Measurements from ENCODE around the gene SDK1.
"Not testable (repeated sequence)": the region's sequence is repeated elsewhere in the genome, so short reads cannot be mapped to it uniquely, and the experiment has no call there.

Gene SDK1

DNA sequence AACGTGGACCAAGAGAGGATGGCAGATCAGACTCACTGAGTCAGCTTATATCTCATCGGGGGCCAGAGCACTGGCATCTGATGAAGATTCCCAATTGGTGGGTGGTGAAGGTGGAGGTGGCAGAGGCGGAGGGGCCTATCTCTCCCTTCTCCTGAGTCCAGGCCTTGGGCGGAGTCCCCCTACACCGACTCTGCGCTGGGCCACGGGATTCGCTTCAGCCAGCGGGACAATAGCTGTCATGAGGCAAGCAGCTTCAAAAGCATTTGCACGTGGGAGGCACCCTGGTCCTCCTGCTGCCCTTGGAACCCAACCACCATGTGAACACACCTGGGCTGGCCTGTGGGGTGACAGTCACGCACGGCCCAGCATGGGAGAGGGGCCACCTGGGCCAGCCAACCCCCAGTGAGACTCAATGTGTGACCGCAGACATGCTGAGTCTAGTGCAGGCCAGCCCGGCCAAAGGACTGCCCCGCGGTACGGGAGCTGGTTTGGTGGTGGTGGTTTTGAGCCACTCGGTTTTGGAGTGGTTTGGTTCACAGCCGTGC, 914.2 kb downstream of the SDK1 start:
- no peak overlapping the region for H3K4me3 Mint-ChIP-seq
- no peak for DNase-seq (ENCODE audit: low spot score in 2 of 2)
- no peak for ATAC-seq (replicated peaks; ENCODE audit: extremely low read depth, poor library complexity, severe bottlenecking)
- H3K9me3 Mint-ChIP-seq: no peaks in the 10 kb centered on the region
- H3K36me3 Mint-ChIP-seq (ENCODE audit: insufficient read depth): no peaks in the 10 kb centered on the region
- H3K27me3 Mint-ChIP-seq: no peaks in the 10 kb centered on the region
- H3K4me1 Mint-ChIP-seq: no peaks in the 10 kb centered on the region
- H3K27ac Mint-ChIP-seq (ENCODE audit: low read depth): no peak overlapping the region

DNA sequence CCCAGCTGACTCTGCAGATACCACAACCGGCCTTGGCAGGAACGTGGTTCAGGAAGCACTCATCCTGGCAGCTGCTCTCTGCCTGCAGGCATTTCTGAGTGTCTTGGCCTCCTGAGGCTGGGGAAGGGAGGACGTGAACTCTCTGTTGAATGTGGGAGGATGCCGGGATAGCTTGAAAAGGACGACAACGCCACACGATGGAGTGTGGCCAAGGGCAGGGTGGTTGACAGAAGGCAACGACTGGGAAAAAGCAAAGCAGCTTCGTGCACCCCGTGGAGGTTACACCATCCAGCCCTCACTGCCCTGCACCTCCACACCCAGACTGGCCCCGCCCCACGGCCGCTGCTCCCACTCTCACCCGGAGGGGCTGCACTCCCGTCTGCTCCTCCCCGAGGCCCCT, 915.0 kb downstream of the SDK1 start:
- Mint-ChIP-seq H3K27me3 (no peaks in the 10 kb centered on the region), H3K4me3 (no peak overlapping the region), H3K36me3 (ENCODE audit: insufficient read depth) (no peaks in the 10 kb centered on the region), H3K9me3 (no peaks in the 10 kb centered on the region), H3K4me1 (no peaks in the 10 kb centered on the region), H3K27ac (ENCODE audit: low read depth) (no peak overlapping the region)
- DNase-seq (ENCODE audit: low spot score in 2 of 2): no peak
- no peak for ATAC-seq (replicated peaks; ENCODE audit: extremely low read depth, poor library complexity, severe bottlenecking)

DNA sequence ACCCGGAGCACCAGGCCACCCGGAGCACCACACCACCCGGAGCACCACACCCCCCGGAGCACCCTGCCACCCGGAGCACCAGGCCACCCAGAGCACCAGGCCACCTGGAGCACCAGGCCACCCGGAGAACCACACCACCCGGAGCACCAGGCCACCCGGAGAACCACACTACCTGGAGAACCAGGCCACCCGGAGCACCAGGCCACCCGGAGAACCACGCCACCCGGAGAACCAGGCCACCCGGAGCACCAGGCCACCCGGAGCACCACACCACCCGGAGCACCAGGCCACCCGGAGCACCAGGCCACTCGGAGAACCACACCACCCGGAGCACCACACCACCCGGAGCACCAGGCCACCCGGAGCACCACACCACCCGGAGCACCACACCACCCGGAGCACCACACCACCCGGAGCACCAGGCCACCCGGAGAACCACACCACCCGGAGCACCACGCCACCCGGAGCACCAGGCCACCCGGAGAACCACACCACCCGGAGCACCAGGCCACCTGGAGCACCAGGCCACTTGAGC, 916.1 kb downstream of the SDK1 start:
- H3K27ac Mint-ChIP-seq (ENCODE audit: low read depth); H3K9me3 Mint-ChIP-seq; H3K4me1 Mint-ChIP-seq; H3K36me3 Mint-ChIP-seq (ENCODE audit: insufficient read depth); H3K4me3 Mint-ChIP-seq; DNase-seq (ENCODE audit: low spot score in 2 of 2); H3K27me3 Mint-ChIP-seq; ATAC-seq (replicated peaks; ENCODE audit: extremely low read depth, poor library complexity, severe bottlenecking): not testable (repeated sequence)

DNA sequence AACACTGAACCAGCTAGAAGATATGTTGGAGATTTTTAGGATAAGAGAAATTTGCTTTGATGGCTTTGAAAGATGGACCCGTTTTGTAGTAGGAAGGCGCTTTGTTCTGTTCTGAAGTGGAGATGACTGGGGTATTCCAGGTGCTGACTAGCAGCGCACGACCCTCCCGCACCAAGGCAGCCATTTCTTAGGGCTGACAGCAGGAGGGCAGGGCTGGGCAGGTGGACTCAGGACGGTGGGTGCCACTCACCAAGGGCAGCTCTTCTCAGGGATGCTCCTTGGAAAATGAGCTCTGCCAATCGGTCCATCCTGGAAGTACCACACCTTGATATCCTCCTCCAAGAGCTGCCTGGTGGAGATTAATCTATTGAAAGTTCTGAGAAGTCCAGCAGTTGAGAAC, 917.4 kb downstream of the SDK1 start:
- Mint-ChIP-seq H3K27ac (ENCODE audit: low read depth) (no peak overlapping the region), H3K27me3 (no peaks in the 10 kb centered on the region), H3K9me3 (no peaks in the 10 kb centered on the region), H3K4me1 (no peaks in the 10 kb centered on the region), H3K4me3 (no peak overlapping the region), H3K36me3 (ENCODE audit: insufficient read depth) (no peaks in the 10 kb centered on the region)
- no peak for DNase-seq (ENCODE audit: low spot score in 2 of 2)
- no peak for ATAC-seq (replicated peaks; ENCODE audit: extremely low read depth, poor library complexity, severe bottlenecking)

DNA sequence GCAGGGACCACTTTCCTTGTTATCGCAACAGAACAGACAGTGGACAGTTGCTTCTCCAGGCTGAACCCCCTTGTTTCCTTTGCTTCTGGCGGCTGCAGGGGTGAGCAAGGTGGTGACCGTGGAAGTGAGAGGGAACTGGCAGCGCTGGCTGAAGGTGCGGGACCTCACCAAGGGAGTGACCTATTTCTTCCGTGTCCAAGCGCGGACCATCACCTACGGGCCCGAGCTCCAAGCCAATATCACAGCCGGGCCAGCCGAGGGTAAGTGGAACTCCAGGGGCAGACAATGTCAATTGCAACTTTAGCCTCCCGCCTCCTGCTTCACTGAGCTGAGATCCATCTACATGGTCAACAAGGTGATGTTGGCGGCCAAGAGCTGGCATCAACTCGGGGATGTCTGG, 919.0 kb downstream of the SDK1 start:
- DNase-seq (ENCODE audit: low spot score in 2 of 2): no peak
- no peaks in the 10 kb centered on the region for H3K4me1 Mint-ChIP-seq
- H3K36me3 Mint-ChIP-seq (ENCODE audit: insufficient read depth): no peaks in the 10 kb centered on the region
- H3K9me3 Mint-ChIP-seq: peaks cover 1% of the 10 kb centered on the region
- no peak overlapping the region for H3K27ac Mint-ChIP-seq (ENCODE audit: low read depth)
- no peak for ATAC-seq (replicated peaks; ENCODE audit: extremely low read depth, poor library complexity, severe bottlenecking)
- H3K27me3 Mint-ChIP-seq: no peaks in the 10 kb centered on the region
- no peak overlapping the region for H3K4me3 Mint-ChIP-seq

DNA sequence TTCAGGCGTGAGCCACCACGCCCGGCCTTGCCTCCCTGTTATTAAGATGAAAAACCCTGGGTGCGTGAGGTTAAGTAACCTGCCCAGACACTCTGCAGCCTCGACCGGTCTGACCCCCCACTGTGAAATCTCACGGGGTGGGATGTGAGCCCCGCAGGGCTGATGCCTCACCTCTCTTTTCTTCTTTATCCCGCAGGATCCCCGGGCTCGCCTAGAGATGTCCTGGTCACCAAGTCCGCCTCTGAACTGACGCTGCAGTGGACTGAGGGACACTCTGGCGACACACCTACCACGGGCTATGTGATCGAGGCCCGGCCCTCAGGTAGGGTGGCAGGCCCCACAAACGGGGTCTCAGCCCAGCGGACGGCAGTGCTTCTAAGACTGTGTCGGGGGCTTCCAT, 920.0 kb downstream of the SDK1 start:
- Mint-ChIP-seq H3K36me3 (ENCODE audit: insufficient read depth) (no peaks in the 10 kb centered on the region), H3K27ac (ENCODE audit: low read depth) (no peak overlapping the region), H3K4me3 (no peak overlapping the region), H3K9me3 (peaks cover 4% of the 10 kb centered on the region), H3K4me1 (no peaks in the 10 kb centered on the region), H3K27me3 (no peaks in the 10 kb centered on the region)
- ATAC-seq (replicated peaks; ENCODE audit: extremely low read depth, poor library complexity, severe bottlenecking): no peak
- DNase-seq (ENCODE audit: low spot score in 2 of 2): no peak

DNA sequence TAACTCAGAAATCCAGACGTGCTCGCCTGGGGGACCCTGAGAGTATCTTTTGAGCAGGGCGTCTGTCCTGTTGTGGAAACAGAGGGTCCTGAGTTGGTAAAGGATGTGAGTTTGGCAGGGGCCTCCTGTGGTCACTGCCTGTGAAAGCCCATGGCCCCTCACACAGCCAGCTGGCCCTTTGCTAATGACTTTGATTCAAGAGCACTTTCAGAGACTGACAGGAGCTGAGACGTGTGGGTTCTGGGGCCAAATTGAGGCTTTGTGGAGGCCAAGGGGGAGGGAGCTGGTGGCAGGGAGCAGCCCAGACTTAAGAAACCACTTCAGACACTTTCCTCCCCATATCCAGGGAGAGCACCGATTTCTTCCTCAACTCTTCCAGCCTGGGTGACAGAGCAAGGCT, 921.6 kb downstream of the SDK1 start:
- no peak for ATAC-seq (replicated peaks; ENCODE audit: extremely low read depth, poor library complexity, severe bottlenecking)
- Mint-ChIP-seq H3K36me3 (ENCODE audit: insufficient read depth) (no peaks in the 10 kb centered on the region), H3K4me1 (no peaks in the 10 kb centered on the region), H3K9me3 (peaks cover 4% of the 10 kb centered on the region), H3K27ac (ENCODE audit: low read depth) (no peak overlapping the region), H3K4me3 (no peak overlapping the region), H3K27me3 (no peaks in the 10 kb centered on the region)
- DNase-seq (ENCODE audit: low spot score in 2 of 2): no peak

DNA sequence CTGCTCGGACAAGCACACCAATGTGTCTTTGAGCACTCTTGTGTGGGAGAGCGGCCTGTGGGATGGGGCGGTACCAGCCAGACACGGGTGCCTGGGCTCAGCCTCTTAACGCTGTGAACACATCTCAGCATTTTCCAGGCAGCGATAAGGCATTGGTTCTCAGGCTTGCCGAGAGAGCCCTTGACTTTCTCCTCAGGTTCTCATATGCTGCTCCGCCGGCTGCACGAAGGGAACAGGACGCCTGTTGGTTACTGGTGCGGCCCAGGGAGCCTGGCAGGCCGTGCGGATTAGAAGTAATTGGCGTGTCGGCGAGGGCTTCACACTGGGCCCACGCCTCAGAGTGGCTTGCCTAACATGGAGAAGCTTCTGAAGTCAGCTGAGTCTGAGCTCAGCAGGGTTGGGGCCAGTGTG, 924.3 kb downstream of the SDK1 start:
- ATAC-seq (replicated peaks; ENCODE audit: extremely low read depth, poor library complexity, severe bottlenecking) (no peak), DNase-seq (ENCODE audit: low spot score in 2 of 2) (no peak)
- Mint-ChIP-seq H3K4me1 (no peaks in the 10 kb centered on the region), H3K36me3 (ENCODE audit: insufficient read depth) (no peaks in the 10 kb centered on the region), H3K4me3 (no peak overlapping the region), H3K27me3 (no peaks in the 10 kb centered on the region), H3K27ac (ENCODE audit: low read depth) (no peak overlapping the region), H3K9me3 (peaks cover 4% of the 10 kb centered on the region)

DNA sequence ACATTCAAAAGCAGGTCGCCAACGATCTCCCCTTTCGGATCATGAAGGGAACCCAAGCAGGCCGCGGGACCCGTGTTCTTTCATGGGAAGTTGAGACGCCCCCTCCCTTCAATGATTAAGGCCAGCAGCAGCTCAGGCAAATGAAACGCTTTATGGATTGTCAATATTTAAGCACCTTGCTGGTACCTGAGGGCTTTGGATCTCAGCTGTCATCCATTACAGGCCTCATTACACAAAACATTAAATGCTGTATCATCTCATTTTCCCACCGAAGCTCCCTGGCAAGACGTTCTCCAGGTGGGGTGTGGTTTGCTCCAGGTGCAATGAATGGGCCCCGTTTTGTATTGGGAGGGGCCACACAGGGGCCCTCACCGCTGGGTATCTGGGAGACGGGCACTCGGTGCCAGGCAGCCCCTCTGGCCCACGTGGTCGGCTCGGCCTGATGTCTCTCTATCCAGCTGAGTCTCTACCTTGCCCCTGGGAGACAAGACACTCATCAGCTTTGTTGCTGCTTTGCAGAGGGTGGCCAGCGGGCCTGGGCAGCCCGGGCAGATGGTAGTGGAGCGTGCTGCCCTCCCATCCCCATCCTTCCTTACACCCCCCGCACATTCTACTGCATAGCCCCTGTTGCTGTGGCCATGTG, 925.0 kb downstream of the SDK1 start:
- Mint-ChIP-seq H3K36me3 (ENCODE audit: insufficient read depth) (no peaks in the 10 kb centered on the region), H3K9me3 (peaks cover 4% of the 10 kb centered on the region), H3K4me1 (no peaks in the 10 kb centered on the region), H3K27me3 (no peaks in the 10 kb centered on the region), H3K27ac (ENCODE audit: low read depth) (no peak overlapping the region), H3K4me3 (no peak overlapping the region)
- ATAC-seq (replicated peaks; ENCODE audit: extremely low read depth, poor library complexity, severe bottlenecking) (no peak), DNase-seq (ENCODE audit: low spot score in 2 of 2) (no peak)

DNA sequence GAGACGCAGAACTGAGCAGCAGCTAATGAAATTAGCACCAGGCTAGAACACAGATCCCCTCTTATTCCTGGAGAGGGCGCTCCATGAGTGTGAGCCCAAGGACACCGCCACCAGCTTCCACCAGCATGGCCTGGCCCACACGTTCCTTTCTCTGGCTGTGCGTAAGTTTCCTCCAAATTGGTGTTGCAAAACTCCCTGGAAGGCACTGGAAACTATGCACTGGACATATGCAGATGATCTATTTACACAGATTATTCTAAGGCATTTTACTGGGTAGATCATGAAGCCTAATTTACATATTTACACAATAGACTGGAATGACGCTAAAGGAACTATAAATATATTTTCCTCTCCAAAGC, 925.5 kb downstream of the SDK1 start:
- Mint-ChIP-seq H3K27me3 (no peaks in the 10 kb centered on the region), H3K4me1 (no peaks in the 10 kb centered on the region), H3K27ac (ENCODE audit: low read depth) (no peak overlapping the region), H3K4me3 (no peak overlapping the region), H3K36me3 (ENCODE audit: insufficient read depth) (no peaks in the 10 kb centered on the region), H3K9me3 (peaks cover 4% of the 10 kb centered on the region)
- DNase-seq (ENCODE audit: low spot score in 2 of 2) (no peak), ATAC-seq (replicated peaks; ENCODE audit: extremely low read depth, poor library complexity, severe bottlenecking) (no peak)

DNA sequence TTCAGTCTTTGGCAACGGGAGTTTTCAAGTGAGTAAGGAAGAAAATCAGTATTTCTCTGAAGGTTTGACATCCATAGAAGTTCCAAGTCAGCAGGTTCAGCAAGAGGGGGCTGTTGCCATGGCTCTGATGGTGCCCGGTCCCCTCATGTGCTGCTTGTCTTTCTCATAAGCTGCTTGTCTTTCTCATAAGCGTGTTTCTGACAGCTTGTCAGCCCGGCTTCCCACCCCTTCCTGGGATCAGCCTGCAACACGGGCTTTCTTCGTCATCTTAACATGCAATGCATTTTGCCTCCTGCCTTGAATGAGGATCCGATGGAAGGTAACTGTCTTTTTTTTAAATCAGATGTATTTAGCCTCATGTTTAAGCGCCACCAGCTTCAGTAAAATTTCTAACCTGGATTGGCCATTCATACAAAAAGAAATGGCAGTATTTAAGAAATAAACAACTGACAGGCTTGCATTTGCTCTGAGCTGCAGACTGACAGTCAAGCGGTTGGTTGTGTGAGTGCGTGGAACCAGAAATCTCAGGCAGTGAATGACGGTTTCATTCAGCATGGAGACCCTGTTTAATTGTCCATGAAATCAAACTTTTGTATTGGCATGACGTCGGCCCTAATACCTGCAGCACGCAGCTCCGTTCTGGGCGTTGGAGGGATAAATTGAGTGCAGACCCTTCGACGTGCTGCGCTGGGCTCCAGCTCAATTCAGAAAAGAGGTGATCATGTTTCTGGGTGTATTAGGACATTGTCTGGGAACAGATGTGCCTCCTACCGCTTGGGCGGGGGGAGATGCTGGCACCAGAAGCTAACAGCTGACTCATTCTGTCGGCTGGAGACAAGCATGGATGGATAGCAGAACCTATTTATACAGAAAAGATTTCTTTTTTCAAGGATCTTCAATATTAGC, 926.3 kb downstream of the SDK1 start:
- Mint-ChIP-seq H3K4me3 (no peak overlapping the region), H3K36me3 (ENCODE audit: insufficient read depth) (no peaks in the 10 kb centered on the region), H3K9me3 (peaks cover 4% of the 10 kb centered on the region), H3K4me1 (no peaks in the 10 kb centered on the region), H3K27ac (ENCODE audit: low read depth) (no peak overlapping the region), H3K27me3 (no peaks in the 10 kb centered on the region)
- no peak for DNase-seq (ENCODE audit: low spot score in 2 of 2)
- no peak for ATAC-seq (replicated peaks; ENCODE audit: extremely low read depth, poor library complexity, severe bottlenecking)

DNA sequence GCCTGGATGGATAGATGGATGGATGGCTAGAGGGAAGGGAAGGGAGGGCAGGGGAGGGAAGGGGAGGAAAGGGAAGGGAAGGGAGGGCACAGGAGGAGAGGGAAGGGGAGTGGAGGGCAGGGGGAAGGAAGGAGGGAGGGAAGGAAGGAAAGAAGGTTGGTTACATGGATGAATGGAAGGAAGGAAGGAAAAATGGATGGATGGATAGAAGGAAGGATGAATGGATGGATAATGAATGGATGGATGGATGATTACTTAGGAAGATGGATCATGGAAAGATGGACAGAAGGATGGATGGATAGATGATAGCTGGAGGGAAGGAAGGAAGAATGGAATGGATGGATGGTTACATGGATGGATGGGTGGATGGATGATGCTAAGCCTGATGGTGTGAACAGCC, 929.3 kb downstream of the SDK1 start:
- H3K27ac Mint-ChIP-seq (ENCODE audit: low read depth): no peak overlapping the region
- no peak overlapping the region for H3K4me3 Mint-ChIP-seq
- ATAC-seq (replicated peaks; ENCODE audit: extremely low read depth, poor library complexity, severe bottlenecking): no peak
- DNase-seq (ENCODE audit: low spot score in 2 of 2): no peak
- H3K36me3 Mint-ChIP-seq (ENCODE audit: insufficient read depth): peaks cover 2% of the 10 kb centered on the region
- H3K27me3 Mint-ChIP-seq: no peaks in the 10 kb centered on the region
- H3K4me1 Mint-ChIP-seq: no peaks in the 10 kb centered on the region
- no peaks in the 10 kb centered on the region for H3K9me3 Mint-ChIP-seq

DNA sequence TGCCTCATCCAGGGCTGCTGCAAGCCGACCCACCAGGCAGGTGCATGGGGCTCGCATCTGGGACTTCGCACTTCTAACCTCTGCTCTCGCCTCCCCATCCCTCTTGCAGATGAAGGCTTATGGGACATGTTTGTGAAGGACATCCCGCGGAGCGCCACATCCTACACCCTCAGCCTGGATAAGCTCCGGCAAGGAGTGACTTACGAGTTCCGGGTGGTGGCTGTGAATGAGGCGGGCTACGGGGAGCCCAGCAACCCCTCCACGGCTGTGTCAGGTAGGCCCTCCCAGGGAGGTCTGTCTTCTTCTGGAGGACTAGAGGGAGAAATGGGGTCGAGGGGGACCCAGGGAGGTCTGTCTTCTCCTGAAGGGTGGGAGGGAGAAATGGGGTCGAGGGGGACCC, 932.1 kb downstream of the SDK1 start:
- H3K4me1 Mint-ChIP-seq: no peaks in the 10 kb centered on the region
- ATAC-seq (replicated peaks; ENCODE audit: extremely low read depth, poor library complexity, severe bottlenecking): no peak
- no peak overlapping the region for H3K27ac Mint-ChIP-seq (ENCODE audit: low read depth)
- H3K36me3 Mint-ChIP-seq (ENCODE audit: insufficient read depth): peaks cover 2% of the 10 kb centered on the region
- DNase-seq (ENCODE audit: low spot score in 2 of 2): no peak
- no peaks in the 10 kb centered on the region for H3K9me3 Mint-ChIP-seq
- no peak overlapping the region for H3K4me3 Mint-ChIP-seq
- H3K27me3 Mint-ChIP-seq: no peaks in the 10 kb centered on the region

Data from central memory CD8-positive, alpha-beta T cell (primary cell).